K562 (cell line): ENCODE data around the gene REPS1. TPM values are rescaled to one million over a fixed set of nuclear protein-coding genes. Genes with fewer than 3 reads are reported as not detected.

Experiments
- ATAC-seq: fragments of 200-7000 bp; cut with Tn5 transposase; 3 replicates; pipeline ENCODE4 v1.9.1; 2020; ENCODE audit warnings: moderate library complexity
- BruUV-seq: library from RNA; stranded (reverse); fragments of 400-500 nt; replicated peaks from 2 replicates; lab custom pipeline; 2021; lab: Mats Ljungman, UMichigan
- CTCF ChIA-PET: fragments of 300-600 bp; formaldehyde crosslinking; extraction: SDS; loops from one replicate; lab custom pipeline; 2021; ENCODE audit warnings: low intra/inter-chr PET ratio; lab: Yijun Ruan, JAX
- POLR2A ChIA-PET: fragments of 300-600, 350-650 bp; sonication (Branson Sonifier 250); formaldehyde crosslinking; extraction: SDS; loops from one replicate; lab custom pipeline; 2021; ENCODE audit warnings: antibody characterized with exemption, inconsistent platforms; lab: Yijun Ruan, JAX
- DNase-seq, 4 experiments: peaks; one replicate each; pipeline versions ENCODE4 v3.0.0 to v3.0.0-alpha.2; 2011 to 2018; ENCODE audit warnings: low spot score in 3 of 4, mixed read lengths in 3 of 4; ENCODE audit errors: extremely low read depth in 1 of 4
- FAIRE-seq: peaks from 2 replicates; lab custom pipeline; 2011; peaks lifted over from hg19 to GRCh38; lab: Jason Lieb, UNC
- H2AFZ ChIP-seq: 2 replicates; pipeline ENCODE4 v1.6.0; 2011; ENCODE audit warnings: low read depth, low read length, control low read depth, inconsistent platforms
- H3K27ac ChIP-seq: fragments of 200-600 bp; 3 replicates; pipeline ENCODE4 v1.8.0; 2011; ENCODE audit warnings: low read depth, mild to moderate bottlenecking, control low read depth, inconsistent platforms, low read length, moderate library complexity, mixed read lengths; ENCODE audit errors: extremely low read depth
- H3K27me3 ChIP-seq, 2 experiments: fragments of 300-600 bp in 1 of 2; 2 replicates in 1 of 2; 3 replicates in 1 of 2; pipeline versions ENCODE4 v1.6.0 to v1.8.0; 2011; ENCODE audit warnings: inconsistent platforms in 2 of 2, low read length in 2 of 2, mild to moderate bottlenecking in 1 of 2, mixed read lengths in 1 of 2, moderate library complexity in 1 of 2; ENCODE audit not compliant: control insufficient read depth in 2 of 2, insufficient read depth in 2 of 2
- H3K36me3 ChIP-seq: fragments of 300-600 bp; 3 replicates; pipeline ENCODE4 v1.8.0; 2011; ENCODE audit warnings: mild to moderate bottlenecking, low read length, inconsistent platforms; ENCODE audit not compliant: control insufficient read depth, insufficient read depth
- H3K4me1 ChIP-seq, 2 experiments: fragments of 200-600 bp in 1 of 2; replicated peaks in 1 of 2; 2 replicates in 1 of 2; 3 replicates in 1 of 2; pipeline versions ENCODE4 v1.5.1 to v1.8.0; 2011; ENCODE audit warnings: inconsistent platforms in 2 of 2, low read length in 2 of 2, mild to moderate bottlenecking in 1 of 2, mixed read lengths in 1 of 2, moderate library complexity in 1 of 2; ENCODE audit not compliant: control insufficient read depth in 2 of 2, insufficient read depth in 2 of 2
- H3K4me2 ChIP-seq: 2 replicates; pipeline ENCODE4 v1.6.1; 2011; ENCODE audit warnings: low read length, control low read depth, inconsistent platforms, mixed read lengths; ENCODE audit not compliant: insufficient read depth
- H3K4me3 ChIP-seq: fragments of 200-600 bp; sonication (generic), shearing (Covaris generic); 2 replicates; pipeline ENCODE4 v1.5.1; 2016; ENCODE audit warnings: control low read depth, inconsistent platforms
- H3K79me2 ChIP-seq: fragments of 200-600 bp; 3 replicates; pipeline ENCODE4 v1.8.0; 2011; ENCODE audit warnings: low read length, inconsistent platforms; ENCODE audit not compliant: control insufficient read depth, insufficient read depth
- H3K9ac ChIP-seq, 2 experiments: 2 replicates each; pipeline versions ENCODE4 v1.6.0 to v1.6.1; 2011; ENCODE audit warnings: low read depth in 2 of 2, low read length in 2 of 2, control low read depth in 1 of 2, inconsistent platforms in 1 of 2, mild to moderate bottlenecking in 1 of 2, mixed read lengths in 1 of 2; ENCODE audit not compliant: insufficient read depth in 1 of 2
- H3K9me1 ChIP-seq: one replicate; pipeline ENCODE4 v1.6.0; 2011; ENCODE audit warnings: inconsistent platforms, mild to moderate bottlenecking, low read length, moderate library complexity; ENCODE audit not compliant: control insufficient read depth, insufficient read depth
- H3K9me3 ChIP-seq: replicated peaks from 2 replicates; pipeline ENCODE4 v1.5.1; 2011; ENCODE audit warnings: low read depth, low read length, inconsistent platforms; ENCODE audit not compliant: control insufficient read depth, insufficient read depth
- H4K20me1 ChIP-seq: replicated peaks from 2 replicates; pipeline ENCODE4 v1.6.1; 2011; ENCODE audit warnings: low read length, inconsistent platforms, mixed read lengths; ENCODE audit not compliant: control insufficient read depth, insufficient read depth
- AFF4 ChIP-seq: sonication (generic); formaldehyde crosslinking; IDR thresholded peaks from 2 replicates; pipeline ENCODE4 v1.8.0; 2023; ENCODE audit warnings: mild to moderate bottlenecking, missing genetic modification reagents
- PRDM10 ChIP-seq: fragments of 450-650 bp; IDR thresholded peaks from 2 replicates; pipeline ENCODE4 v1.6.1; 2018; ENCODE audit not compliant: partially characterized antibody
- SPI1 ChIP-seq: IDR thresholded peaks from 2 replicates; pipeline ENCODE4 v1.6.1; 2011; ENCODE audit warnings: low read depth, low read length, control low read depth, borderline replicate concordance
- WGBS: fragments of 100-300 bp; shearing (Covaris generic); methylation state at CpG from one replicate; pipeline ENCODE4 v1.1.6; 2016; ENCODE audit warnings: low coverage, mixed read lengths; ENCODE audit not compliant: insufficient coverage; ENCODE audit errors: missing lambda C conversion rate; 5-methylcytosine and 5-hydroxymethylcytosine counted together
- in situ Hi-C: fragments of 300-500 bp; cut with MboI; formaldehyde crosslinking; loops from 4 replicates; pipeline ENCODE4 v1.15.0; 2018; ENCODE audit warnings: inconsistent platforms, mixed read lengths
- intact Hi-C: fragments of 100-400 bp; cut with micrococcal nuclease; formaldehyde crosslinking; loops from 2 replicates; pipeline ENCODE4 v1.14.2; 2022
- polyA plus RNA-seq, 8 experiments: library from polyadenylated mRNA; depleted of rRNA in 4 of 8; stranded (reverse) in 5 of 8; unstranded in 3 of 8; fragments of >200 nt; fragmentation: Nextera tagmentation in 2 of 8; fragmentation: Illumina TruSeq in 1 of 8; extraction: Ambion mirVana in 2 of 8; extraction: Trizol in 1 of 8; gene quantifications; 2 replicates each; pipeline versions ENCODE4 v1.2.1 to v1.2.3, GENCODE V29; 2011 to 2014; ENCODE audit warnings: inconsistent platforms in 1 of 8, missing spikeins in 1 of 8
- total RNA-seq, 7 experiments: library from RNA; depleted of rRNA in 6 of 7; stranded (reverse); fragments of >200 nt in 6 of 7; fragmentation: Illumina TruSeq in 2 of 7; extraction: Trizol in 2 of 7; gene quantifications; 2 replicates each; pipeline versions ENCODE4 v1.2.1 to v1.2.3, GENCODE V29; 2011 to 2021; ENCODE audit warnings: low replicate concordance in 1 of 7

REPS1 gene
- total and polyA plus RNA-seq, 9 of the 15 experiments (the other 6 are each of a cell fraction or from before 2014, with no cell fraction given): 7.9 to 36.0 (median 27.8) TPM

GRCh38 chr6:139016337-139017213, 28.5 kb upstream of the REPS1 start:
- Histone ChIP-seq H3K27me3 (peaks cover 10 to 21% of the 10 kb centered on the region in 2 experiments; a peak in 4 of 5 replicates), H3K27ac (no peak overlapping the region), H3K9me1 (no peaks in the 10 kb centered on the region), H3K36me3 (no peaks in the 10 kb centered on the region), H3K79me2 (no peaks in the 10 kb centered on the region), H3K4me2 (no peak overlapping the region), H3K4me3 (no peak overlapping the region), H3K9ac (no peak overlapping the region), H3K9me3 (no peaks in the 10 kb centered on the region), H2AFZ (no peak overlapping the region), H4K20me1 (no peaks in the 10 kb centered on the region), H3K4me1 (no peaks in the 10 kb centered on the region)
- no peak for DNase-seq
- ChIA-PET POLR2A (interaction anchor here (0.6 kb wide), 1 partner anchor 132 kb away, joined by 3 read pairs; no protein-coding TSS in a partner anchor), CTCF (interaction anchor here (0.5 kb wide), 1 partner anchor 901 kb away, joined by 3 read pairs; no protein-coding TSS in a partner anchor)
- peak; percentile 47; the same call in 1 of the 3 replicates for ATAC-seq
- BruUV-seq: no TSS peak
- in situ Hi-C loops (no loop called here), intact Hi-C loops (no loop called here)
- 0% methylated on average over 7 of the region's 7 CpGs for WGBS
- FAIRE-seq: no peak
- TF ChIP-seq AFF4 (CRISPR knock-in tag): no peak
- peak; percentile 74 for TF ChIP-seq PRDM10
- peak; percentile 94 for TF ChIP-seq SPI1
